Bone marrow (tissue), 2 donors: ENCODE data around the gene CLIC5.
A peak's percentile ranks its signal among the peaks of the same experiment; 100 is the strongest.

ENCODE experiments used
- DNase-seq, 2 donors: peaks; one replicate each; lab custom pipeline; 2025; lab: John Stamatoyannopoulos, UW

CLIC5 gene

DNA sequence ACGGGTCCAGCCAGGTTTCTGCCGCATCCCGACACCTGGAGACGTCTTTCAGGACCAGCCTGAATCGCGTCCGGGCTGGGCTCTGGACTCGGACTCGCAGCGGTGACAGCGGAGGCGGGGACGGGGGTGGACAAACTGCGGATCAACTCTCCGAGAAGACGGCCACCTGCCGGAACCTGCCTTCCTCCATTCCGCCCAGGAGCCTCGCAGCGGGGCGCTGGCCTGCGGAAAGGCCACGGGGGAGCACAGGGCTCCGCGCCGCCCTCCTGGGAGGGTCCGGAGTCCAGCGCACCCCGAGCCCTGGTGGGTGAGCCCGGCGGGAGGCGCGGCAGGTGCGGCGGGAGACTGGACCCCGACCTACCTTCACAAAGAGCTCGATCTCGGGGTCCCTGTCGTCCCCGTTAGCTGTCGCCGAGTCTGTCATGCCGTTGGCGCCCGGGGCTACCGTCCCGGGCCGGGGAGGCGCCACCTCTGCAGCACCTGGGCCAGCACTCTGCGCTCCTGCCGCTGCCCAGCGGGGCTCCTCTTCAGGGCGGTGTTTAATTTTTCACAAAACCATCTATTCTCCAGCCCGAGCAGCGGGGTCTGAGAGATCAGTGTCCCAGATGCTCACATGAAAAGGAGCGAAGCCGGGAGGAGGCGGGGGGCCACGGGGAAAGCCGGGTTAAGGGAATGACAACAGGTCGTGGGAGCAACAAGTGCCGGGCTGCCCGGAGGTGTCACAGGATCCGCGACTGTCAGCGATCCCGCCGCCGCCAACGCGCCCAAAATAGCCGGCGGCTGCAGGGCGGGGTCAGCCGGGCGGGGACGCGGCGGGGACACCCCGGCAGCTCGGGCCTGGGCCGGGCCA is at the start of gene CLIC5:
CLIC5 (minus strand) TSS at position 742 of the 850 bp plus-strand sequence; CDS start at position 424, 318 bp downstream.
- DNase-seq: no peak

DNA sequence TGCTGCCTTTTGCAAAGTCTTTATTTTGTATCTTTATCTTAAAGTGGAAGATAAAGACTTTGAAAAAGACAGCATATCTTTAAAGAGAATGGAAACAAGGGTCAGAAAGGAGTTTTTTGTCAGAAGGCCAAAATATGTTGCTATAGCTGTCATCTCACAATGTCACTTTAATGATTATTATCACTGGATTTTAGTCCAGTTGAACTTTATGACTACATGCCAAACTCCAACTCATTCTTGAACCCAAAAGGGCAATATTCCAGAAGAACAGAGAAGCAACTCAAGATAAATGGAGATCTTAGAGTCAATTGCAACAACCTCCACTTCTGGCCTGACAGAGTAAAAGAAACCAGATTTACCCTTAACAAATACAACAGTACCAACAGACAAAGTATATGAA is 47.3 kb upstream of the CLIC5 start:
- no peak for DNase-seq

DNA sequence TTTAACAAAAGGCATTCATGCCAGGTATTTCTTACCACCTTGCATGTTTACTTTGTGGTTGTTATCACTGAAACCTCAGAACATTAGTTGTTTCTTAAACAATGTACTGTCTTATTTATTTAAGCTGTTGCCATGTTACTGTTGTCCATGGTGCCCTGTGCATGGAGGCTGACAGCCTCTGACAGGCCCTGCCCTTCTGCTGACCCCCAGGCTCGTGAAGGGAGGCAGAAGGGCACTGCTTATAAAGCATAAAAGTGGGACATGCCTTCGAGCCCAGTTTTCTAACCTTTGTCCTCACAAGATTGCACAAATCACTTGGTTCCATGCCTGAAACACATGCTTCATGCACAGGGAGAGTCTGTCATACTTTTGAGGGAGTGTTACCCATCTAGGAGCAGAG is 46.7 kb upstream of the CLIC5 start:
- no peak for DNase-seq

DNA sequence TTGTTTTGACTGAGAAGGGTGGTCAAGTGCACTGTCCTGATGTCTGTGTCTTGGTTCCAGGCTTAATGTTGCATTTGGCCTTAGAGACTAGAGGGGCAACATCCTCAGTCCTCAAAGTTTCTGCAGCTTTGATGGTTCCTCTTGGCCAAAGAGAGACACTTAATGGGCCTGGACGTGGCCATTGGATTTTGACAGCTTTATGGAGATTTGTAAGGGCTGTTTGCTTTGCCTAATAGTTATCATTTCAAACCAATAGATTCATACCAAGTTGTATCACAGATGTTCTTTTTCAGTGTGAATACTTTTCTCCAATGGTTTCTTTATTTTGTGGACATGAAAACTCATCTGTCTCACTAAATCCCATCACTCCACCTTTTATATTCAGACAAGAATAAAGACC is 45.8 kb upstream of the CLIC5 start:
- no peak for DNase-seq

DNA sequence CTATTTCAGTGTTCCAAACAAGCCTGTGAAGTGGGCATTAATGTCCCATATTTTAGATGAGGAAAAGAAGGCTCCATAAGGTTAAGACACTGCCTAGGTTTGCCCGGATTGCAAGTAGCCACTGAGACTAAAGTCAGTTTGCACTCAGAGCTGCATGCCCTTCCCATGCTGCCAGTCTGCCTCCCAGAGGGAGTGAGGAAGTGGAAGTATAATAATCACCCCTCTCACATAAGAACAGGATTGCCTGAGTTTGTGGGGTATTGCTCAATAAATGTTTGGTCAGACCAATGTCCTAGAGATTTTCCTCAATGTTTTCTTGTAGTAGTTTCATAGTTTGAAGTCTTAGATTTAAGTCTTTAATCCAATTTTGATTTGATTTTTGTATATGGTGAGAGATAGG is 43.9 kb upstream of the CLIC5 start:
- no peak for DNase-seq

DNA sequence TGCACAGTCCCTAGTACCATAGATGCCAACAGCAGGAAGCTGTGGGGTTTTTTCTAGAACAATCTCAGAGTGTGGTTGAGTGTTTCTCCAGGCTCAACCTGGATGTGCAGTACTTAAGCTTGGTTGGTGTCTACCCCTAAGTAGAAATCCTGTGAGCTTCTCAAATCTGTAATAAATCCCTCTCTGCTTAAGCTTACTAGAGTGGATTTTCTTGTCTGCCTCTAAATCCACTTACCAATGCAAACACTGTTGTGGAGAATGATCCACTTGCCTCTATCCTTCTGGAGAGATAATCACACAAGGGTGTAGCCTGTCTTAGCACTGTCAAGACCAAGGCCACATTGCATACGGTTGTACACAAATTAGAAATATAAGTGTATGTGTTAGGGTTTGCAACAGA is 43.3 kb upstream of the CLIC5 start:
- DNase-seq: no peak

DNA sequence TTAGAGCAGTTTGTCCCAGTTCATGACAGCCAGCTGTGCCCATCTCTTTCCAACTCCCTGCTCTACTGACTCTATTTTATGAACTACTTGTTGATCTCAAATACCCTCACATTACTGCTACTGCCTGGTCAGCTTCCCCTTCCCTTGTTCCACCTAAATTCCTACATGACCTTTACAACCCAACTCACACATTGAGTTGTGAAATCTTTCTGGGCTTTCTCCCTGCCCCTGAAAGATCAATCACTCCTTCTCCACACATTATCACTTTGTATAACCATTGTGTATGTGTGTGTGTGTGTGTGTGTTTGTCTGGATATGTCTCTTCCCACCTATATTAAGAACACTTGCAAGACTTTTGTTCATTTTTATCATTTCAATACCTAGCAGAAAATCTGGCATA is 42.1 kb upstream of the CLIC5 start:
- no peak for DNase-seq

DNA sequence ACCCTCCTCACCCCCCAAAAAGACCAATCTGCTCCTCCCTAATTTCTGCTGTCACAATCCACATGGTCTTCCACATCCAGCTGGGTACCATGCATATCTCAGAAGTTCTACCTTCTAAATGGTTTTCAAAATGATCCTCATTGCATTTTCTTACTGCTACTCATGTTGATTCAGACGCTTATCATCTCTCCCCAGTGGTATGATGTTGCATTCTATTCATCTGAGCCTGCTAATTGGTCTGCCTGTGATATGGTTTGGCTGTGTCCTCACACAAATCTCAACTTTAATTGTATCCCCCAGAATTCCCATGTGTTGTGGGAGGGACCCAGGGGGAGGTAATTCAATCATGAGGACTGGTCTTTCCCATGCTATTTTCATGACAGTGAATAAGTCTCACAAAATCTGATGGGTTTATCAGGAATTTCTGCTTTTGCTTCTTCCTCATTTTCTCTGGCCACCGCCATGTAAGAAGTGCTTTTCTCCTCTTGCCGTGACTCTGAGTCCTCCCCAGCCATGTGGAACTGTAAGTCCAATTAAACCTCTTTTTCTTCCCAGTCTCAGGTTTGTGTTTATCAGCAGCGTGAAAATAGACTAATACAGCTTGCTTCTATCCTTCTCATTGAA is 41.4 kb upstream of the CLIC5 start:
- no peak for DNase-seq

DNA sequence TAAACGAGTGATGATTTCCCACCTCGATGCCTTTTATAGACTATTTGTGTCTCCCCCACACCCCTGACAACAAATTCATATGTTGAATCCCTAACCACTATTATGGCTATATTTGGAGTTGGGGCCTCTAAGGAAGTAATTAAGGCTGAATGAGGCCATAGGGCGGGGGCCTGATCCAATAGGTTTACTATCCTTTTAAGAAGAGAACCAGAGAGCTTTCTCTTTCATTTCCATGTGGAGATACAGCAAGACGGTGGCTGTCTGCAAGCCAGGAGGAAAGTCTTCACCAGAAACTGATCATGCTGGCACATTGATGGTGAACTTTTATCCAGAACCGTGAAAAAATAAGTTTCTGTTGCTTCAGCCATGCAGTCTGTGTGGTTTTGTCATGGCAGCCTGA is 38.9 kb upstream of the CLIC5 start:
- no peak for DNase-seq

DNA sequence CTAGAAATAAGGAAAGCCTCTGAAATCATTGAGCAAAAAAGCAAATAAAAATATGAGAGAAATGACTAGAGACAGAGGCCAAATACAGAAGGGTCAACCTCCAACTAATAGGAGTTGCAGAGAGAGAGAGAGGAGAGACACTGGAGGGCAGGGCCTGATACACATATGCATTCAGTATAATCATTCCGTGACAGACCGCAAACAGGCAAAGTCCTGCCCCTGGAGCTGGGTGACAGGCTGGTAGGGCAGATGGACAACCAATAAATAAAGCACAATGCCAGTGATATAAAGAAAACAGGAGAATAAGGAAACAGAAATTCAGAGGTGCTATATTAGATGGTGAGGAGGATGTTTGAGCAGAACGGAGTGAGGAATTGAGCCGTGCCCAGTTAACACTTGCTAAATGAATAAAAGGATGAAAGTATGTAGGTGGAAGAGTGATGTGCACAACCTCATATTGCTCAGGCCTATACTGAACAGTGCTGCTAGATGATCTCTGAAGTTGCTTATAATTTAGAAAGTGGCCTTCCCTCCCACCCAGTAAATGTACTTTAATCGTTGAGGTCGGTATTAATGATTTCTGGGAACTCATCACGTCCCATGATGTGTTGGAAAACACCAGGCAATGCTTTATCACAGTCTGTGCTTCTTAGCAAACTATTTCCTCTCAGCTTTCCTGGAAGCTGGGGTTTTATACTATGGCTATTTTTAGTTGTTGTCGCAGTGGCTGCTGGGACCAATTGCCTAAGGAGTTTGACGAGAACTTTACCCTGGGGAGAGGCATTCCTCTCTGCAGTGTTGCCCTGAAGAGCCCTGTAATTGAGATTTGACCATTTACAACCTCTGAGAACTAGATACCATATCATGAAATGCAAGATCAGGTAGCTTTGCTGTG is 37.6 kb upstream of the CLIC5 start:
- no peak for DNase-seq

DNA sequence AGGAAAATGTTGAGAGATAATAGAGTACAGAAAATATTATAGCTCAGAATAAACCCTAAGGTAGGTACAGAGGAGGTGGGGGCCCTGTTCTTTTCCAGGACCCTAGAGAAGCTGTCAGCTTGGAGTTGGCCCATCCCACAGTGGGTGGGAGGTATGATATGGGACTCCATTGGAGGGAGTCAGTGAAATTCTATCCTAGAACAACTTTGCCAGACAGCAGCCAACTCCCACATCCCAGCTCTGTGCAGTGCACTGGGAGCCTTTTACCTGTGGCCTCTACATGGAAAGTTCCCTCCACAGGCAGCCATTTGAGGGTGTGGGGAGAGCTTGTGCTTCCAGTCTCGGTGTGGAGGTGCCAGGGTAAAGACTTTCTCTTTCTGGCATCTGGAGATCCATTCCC is 36.8 kb upstream of the CLIC5 start:
- no peak for DNase-seq

DNA sequence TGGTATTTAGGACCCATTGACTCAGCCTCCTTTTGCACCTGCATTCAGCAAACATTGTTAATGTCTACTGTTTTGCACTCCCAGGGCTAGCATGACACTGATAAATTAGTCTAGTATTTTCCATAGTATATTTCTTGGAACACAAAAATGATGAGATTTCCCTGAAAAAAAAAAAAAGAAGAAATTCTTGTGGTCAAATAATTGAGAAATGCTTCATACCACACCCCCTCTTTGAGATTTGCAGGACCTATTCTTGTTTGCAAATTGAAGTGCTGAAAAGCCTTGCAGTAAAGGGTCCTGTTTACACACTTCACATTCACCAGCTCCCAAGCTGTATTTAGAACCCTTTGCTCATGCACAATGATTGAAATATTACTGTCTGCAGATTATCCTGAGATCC is 36.3 kb upstream of the CLIC5 start:
- no peak for DNase-seq

DNA sequence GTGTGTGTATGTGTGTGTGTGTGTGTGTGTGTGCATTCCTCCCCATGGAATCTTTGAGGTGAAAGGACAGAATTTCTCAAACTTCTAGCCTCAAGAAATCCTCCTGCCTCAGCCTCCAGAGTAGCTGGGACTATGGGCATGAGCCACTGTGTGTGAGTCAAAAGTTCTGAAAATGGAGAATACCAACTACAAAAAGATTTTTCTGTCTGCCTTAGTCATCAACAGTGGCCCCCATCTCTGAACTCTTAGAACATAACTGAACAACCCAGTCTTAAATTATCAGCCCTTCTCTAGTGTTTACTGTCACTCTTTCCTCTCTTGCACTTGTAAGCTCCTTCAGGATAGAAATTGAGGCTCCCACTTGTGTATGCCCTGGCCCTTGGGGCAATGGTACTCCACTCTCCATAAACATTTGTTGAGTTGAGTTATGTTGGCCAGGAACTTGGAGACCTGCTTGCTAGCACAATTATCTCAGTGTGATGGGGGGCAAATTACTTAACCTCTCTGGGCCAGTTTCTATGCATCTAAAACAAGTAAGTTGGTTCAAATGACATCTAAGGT is 35.3 kb upstream of the CLIC5 start:
- DNase-seq: no peak

DNA sequence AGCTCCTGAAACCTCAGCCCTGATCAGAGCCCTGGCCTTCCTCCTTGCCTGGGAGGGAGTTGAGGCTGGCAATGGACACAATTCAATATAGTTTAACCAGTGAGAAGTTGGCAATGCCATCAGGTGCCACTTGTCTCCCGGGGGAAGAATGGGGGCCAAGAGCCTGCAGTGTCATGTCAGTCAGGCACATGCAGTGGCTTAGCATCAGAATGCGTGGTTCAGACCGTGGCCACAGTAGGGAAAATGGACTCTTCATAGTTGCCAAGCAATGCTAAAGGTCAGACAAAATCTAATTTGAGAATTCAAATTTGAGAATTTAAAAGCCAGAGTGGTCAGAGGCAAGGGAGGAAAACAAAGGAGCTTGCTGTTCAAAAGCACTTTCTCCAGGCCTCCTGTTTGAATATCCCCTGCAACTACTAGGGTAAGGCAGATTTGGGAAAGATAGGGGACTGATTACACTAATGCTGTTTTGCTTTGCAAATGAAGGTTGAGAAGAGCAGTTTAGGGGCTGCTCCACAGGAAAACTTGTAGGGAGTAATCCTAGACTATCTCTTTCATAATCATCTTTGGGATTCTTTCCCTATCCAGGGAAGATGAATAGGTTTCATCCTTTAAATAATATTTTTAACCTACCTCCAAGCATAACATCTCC is 33.1 kb upstream of the CLIC5 start:
- DNase-seq: no peak

DNA sequence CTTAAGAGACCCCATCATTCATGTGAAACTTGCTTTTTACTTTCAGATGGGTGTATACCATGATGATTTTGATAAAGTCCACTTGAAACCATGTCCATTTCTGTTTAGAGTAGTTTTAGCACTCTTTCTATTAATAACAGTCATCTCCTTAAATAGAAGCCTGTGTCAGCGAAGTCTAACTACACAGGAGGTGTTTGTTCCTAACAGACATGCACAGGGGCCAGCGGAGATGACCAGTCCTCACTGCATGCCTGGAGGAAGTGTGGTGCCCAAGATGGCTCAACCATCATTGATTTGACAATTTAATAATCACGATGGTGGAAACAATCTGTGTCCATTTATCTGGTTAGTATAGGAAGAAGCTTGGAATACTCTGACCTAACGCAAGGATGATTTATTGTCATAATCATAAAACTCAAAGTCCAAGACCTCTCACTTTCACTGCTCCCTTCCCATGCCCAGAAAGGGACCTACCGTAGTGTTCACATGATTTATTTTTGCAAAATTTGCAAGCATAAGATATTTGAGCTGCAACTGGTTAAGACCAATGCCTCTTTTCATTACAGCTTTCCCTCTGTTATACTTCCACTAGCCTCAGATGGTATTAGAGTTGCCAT is 31.0 kb upstream of the CLIC5 start:
- no peak for DNase-seq

DNA sequence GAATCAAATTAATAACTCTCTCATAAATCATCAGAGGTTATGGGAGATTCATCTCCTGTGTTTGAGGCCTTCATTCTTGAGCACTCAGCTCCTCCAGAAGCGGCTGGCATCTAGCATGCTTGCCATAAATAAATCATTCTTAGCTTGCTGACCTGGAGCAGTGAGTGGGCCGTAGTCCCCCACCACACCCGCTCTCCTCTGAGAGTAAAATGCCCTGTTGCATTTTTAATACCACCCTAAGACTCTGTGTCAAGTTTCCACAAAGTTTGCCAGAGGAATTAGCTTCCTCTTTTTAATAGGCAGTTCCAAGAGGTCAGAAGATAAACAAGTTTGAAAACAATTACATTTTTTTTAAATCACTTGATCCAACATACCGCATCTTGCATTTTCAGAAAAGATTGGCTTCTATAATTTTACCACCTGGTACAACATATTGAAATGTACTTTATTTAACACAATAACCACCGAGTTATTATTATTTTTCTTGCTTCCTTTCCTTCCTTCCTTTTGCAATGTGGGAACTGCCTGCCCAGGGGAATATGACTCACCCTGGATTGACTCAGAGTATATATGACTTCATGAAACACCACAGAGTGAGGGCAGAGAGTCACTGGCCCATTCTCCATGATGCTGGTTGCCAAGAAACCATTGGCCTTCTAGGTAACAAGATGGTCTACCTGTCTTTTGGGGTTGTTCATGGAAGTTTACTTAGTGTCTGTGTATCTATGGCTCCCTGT is 29.4 kb upstream of the CLIC5 start:
- peak in 1 of 2 donors; percentile 10 for DNase-seq

DNA sequence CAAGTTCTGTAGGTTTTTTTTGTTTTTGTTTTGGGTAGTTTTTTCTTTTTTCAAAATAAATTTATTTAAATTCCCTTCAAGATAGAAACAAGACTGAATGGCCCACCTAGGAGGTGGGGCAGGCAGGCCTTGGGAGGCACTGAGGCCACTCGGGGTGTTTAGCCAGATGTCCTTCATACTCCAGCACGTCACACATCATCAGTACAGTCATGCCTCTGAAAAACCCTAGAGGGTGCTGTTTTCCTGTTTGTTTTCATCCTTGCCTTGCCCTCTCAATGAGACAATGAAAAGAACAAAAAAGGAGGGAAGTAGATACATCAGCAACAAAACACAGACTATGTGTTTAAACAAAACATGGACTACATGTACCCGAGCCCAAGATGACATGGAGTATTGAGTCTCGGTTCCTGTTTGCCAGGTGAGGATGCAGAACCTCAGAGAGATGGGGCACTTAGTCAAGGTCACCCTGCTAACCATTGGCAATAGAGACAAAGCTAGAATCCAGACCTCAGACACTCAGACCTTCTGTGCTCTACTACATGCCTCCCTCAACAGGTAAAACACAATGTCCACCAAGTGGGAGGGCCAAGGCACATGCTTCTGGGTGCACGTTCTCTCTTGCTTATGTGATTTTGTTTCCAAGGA is 26.8 kb upstream of the CLIC5 start:
- DNase-seq: peak in 1 of 2 donors; percentile 10

DNA sequence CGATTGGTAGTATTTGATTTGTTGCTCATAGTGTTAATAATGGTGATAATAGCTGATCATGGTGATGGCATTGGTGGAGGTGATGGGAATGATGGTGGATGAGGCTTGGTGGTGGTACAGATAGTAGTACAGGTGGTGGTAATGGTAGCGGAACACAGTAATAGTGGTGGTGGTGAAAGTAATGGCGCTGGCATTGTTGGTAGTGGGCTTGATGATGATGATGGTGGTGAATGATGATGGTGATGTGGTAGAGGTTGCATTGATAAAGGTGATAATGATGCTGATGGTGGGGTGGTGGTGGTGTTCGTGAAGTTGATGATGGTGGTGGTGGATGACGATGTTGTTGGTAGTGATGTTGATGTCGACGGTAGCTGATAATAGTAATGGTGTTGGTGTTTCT is 24.6 kb upstream of the CLIC5 start:
- no peak for DNase-seq

DNA sequence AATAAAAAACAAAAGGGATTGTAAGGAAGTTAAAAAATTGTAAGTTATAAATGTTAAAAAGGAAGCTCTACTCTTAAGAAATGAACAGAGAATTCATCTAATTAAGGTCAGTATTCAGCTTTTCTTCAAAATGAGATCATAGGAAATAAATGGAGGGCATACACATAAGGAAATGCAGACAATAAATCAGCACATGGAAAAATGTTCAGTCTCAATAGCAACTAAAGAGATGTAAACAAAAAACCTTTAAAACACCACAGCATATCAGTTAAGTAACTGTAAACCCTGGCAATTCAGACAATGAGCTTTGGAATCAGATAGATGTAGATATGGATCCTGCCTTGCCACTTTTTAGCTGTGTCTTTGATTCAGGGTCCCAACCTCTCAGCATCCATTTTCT is 24.0 kb upstream of the CLIC5 start:
- DNase-seq: no peak

DNA sequence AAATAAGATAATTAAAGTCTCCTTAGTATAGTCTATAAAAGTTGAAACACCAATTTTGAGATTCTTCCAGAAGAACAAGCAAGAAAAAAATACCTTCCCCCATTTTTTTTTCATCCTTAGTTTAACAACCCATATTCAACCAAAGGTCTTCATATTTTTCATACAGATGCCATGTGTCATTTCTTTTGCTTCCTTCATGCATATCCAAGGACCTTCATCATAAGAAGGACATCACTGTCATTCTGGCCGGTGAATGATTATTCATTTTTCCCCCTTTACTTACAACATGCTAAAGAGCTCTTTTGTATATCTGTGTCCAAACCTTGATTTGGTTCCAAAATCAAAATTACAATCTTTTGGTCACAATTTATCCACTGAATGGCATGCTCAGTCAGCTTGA is 21.3 kb upstream of the CLIC5 start:
- DNase-seq: no peak
